Mesendoderm (in vitro differentiated cells): ENCODE data around the gene TTC39A.

Experiments
- DNase-seq: peaks from one replicate; pipeline ENCODE4 v3.0.0; 2013
- H2AK5ac ChIP-seq: 2 replicates; pipeline ENCODE4 v1.6.1; 2013; ENCODE audit warnings: low read length, inconsistent platforms
- H2BK120ac ChIP-seq: 2 replicates; pipeline ENCODE4 v1.6.1; 2013; ENCODE audit warnings: low read depth, mild to moderate bottlenecking, low read length, moderate library complexity, mixed read lengths
- H2BK15ac ChIP-seq: replicated peaks from 2 replicates; pipeline ENCODE4 v1.6.1; 2013; ENCODE audit warnings: low read depth, mild to moderate bottlenecking, moderate library complexity
- H2BK5ac ChIP-seq: 2 replicates; pipeline ENCODE4 v1.6.1; 2013; ENCODE audit warnings: low read length, inconsistent platforms
- H3K18ac ChIP-seq: 2 replicates; pipeline ENCODE4 v1.6.1; 2013; ENCODE audit warnings: mild to moderate bottlenecking, low read length, mixed read lengths
- H3K23ac ChIP-seq: one replicate; pipeline ENCODE4 v1.6.1; 2013; ENCODE audit warnings: low read length
- H3K27ac ChIP-seq: 2 replicates; pipeline ENCODE4 v1.5.1; 2013; ENCODE audit warnings: low read depth, mild to moderate bottlenecking, inconsistent platforms, low read length, moderate library complexity
- H3K27me3 ChIP-seq: 2 replicates; pipeline ENCODE4 v1.6.1; 2013; ENCODE audit warnings: low read length, control low read depth, mild to moderate bottlenecking, inconsistent platforms; ENCODE audit not compliant: insufficient read depth, poor library complexity
- H3K36me3 ChIP-seq: 2 replicates; pipeline ENCODE4 v1.6.1; 2013; ENCODE audit warnings: low read length, inconsistent platforms; ENCODE audit not compliant: control insufficient read depth, insufficient read depth
- H3K4ac ChIP-seq: one replicate; pipeline ENCODE4 v1.6.1; 2013; ENCODE audit warnings: low read depth, mild to moderate bottlenecking, low read length, moderate library complexity
- H3K4me1 ChIP-seq: 2 replicates; pipeline ENCODE4 v1.6.1; 2013; ENCODE audit warnings: low read depth, low read length, inconsistent platforms; ENCODE audit not compliant: control insufficient read depth
- H3K4me2 ChIP-seq: 2 replicates; pipeline ENCODE4 v1.6.1; 2013; ENCODE audit warnings: low read length
- H3K4me3 ChIP-seq: 2 replicates; pipeline ENCODE4 v1.5.1; 2013; ENCODE audit warnings: mild to moderate bottlenecking, low read length
- H3K56ac ChIP-seq: one replicate; pipeline ENCODE4 v1.6.1; 2013; ENCODE audit warnings: low read length
- H3K79me1 ChIP-seq: 2 replicates; pipeline ENCODE4 v1.6.1; 2013; ENCODE audit warnings: low read length, inconsistent platforms
- H3K79me2 ChIP-seq: 2 replicates; pipeline ENCODE4 v1.6.1; 2013; ENCODE audit warnings: mild to moderate bottlenecking, low read length; ENCODE audit not compliant: control insufficient read depth, insufficient read depth
- H3K9ac ChIP-seq: 2 replicates; pipeline ENCODE4 v1.6.1; 2013; ENCODE audit warnings: low read length, inconsistent platforms
- H4K5ac ChIP-seq: one replicate; pipeline ENCODE4 v1.6.1; 2013; ENCODE audit warnings: low read length
- H4K8ac ChIP-seq: one replicate; pipeline ENCODE4 v1.6.1; 2013; ENCODE audit warnings: low read depth, mild to moderate bottlenecking, control low read depth, low read length, moderate library complexity
- WGBS: extraction: QIAGEN DNeasy Blood & Tissue Kit; methylation state at CpG from one replicate; pipeline ENCODE4 v1.1.7; 2013; ENCODE audit warnings: low lambda C conversion rate, missing lambda C conversion rate; ENCODE audit not compliant: insufficient coverage; ENCODE audit errors: extremely low coverage; 5-methylcytosine and 5-hydroxymethylcytosine counted together

Gene TTC39A

DNA sequence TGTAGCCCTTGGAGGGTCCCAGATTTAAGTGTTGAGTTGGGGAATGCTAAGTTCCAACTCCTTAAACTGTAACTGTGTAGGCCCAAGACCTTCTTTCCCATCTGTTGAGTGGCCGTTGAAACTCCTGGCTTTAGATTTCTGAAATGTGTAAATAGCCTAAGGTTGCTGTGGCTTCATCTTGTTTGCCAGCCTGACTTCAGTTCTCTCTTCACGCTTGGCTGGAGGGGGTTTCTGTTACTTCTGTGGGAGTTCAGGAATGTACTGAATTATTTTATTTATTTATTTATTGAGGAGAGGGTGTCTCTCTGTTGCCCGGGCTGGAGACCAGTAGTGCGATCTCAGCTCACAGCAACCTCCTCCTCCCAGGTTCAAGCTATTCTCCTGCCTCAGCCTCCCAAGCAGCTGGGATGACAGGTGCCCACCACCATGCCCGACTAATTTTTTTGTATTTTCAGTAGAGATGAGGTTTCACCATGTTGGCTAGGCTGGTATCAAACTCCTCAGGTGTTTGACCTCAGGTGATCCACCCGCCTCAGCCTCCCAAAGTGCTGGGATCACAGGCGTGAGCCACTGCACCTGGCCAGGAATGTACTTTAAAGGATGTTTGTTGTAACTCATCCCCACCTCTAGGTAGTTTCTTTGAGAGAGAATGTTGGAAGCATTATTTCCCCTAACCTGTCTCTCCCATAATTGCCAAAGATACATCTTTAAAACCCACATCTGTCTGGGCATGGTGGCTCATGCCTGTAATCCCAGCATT lies 5.9 kb downstream of the TTC39A start:
- Histone ChIP-seq H3K18ac (no peak overlapping the region), H4K8ac (no peak overlapping the region), H3K4ac (no peak overlapping the region), H3K27ac (no peak overlapping the region), H3K27me3 (no peaks in the 10 kb centered on the region), H3K36me3 (no peaks in the 10 kb centered on the region), H2BK15ac (no peak overlapping the region), H3K23ac (no peak overlapping the region), H3K79me1 (no peaks in the 10 kb centered on the region), H3K9ac (no peak overlapping the region), H2BK120ac (no peak overlapping the region), H3K4me3 (no peak overlapping the region), H3K4me1 (peaks cover 6% of the 10 kb centered on the region), H3K4me2 (no peak overlapping the region), H3K56ac (no peak overlapping the region), H2AK5ac (no peak overlapping the region), H2BK5ac (no peak overlapping the region), H4K5ac (no peak overlapping the region), H3K79me2 (no peaks in the 10 kb centered on the region)
- no CpG with 5 or more reads among the region's 7 CpGs for WGBS
- no peak for DNase-seq

DNA sequence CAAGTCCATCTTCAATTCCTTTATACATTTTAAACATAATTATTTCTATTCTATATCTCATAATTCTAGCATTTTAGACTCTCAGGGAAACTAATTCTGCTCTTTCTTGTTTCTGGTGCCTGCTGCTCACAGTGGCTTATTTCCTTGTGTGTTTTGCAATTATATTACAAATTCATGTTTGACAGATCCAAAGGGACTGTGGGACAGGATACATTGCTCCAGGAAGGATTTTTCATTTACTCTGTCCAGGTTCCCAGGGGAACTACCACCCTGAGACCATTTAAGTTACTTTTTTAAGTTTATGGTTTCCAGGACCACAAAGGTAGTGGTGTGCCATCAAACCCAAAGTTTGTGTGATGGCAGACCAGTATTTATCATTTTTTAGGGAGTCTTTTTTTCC lies 6.6 kb downstream of the TTC39A start:
- Histone ChIP-seq H2BK120ac (no peak overlapping the region), H3K56ac (no peak overlapping the region), H3K4me3 (no peak overlapping the region), H3K27me3 (no peaks in the 10 kb centered on the region), H2BK5ac (no peak overlapping the region), H3K9ac (no peak overlapping the region), H3K79me2 (no peaks in the 10 kb centered on the region), H3K4me2 (no peak overlapping the region), H3K18ac (no peak overlapping the region), H4K8ac (no peak overlapping the region), H3K4ac (no peak overlapping the region), H3K79me1 (no peaks in the 10 kb centered on the region), H4K5ac (no peak overlapping the region), H2BK15ac (no peak overlapping the region), H3K36me3 (no peaks in the 10 kb centered on the region), H3K27ac (no peak overlapping the region), H3K4me1 (peaks cover 6% of the 10 kb centered on the region), H2AK5ac (no peak overlapping the region), H3K23ac (no peak overlapping the region)
- DNase-seq, result no peak

DNA sequence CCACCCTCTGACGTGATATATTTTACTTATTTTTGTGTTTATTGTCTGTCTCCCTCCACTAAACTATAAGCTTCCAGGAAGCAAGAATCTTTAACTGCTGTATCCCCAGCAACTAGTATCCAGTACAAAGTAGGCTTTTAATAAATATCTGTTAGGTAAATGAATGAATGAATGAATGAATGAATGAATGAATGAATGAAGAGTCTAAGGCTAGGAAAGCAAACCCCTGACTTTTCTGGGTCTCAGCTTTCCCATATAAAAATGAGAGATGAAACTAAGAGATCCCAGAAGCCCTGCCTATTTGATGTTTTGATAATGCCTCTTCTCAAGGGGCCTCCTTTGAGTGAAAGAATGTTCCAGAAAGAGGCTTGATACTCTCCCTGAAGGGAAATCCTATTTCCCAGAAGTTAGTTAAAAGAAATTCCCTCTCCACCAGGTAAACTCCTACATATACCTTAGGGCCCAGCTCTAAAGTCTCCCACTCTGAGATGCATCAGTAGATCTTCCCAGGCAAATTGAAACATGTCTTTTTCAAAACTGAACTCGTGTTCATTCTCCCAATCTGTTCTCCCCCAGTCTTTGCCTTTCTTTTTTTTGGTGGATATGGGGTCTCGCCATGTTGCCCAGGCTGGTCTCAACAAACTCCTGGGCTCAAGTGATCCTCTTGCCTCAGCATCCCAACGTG lies 7.8 kb downstream of the TTC39A start:
- no peak overlapping the region for H3K56ac ChIP-seq
- no peak overlapping the region for H3K23ac ChIP-seq
- H2BK5ac ChIP-seq, result no peak overlapping the region
- H3K4me3 ChIP-seq, result no peak overlapping the region
- no peak overlapping the region for H3K4ac ChIP-seq
- H3K4me2 ChIP-seq, result no peak overlapping the region
- no peak overlapping the region for H3K9ac ChIP-seq
- no peaks in the 10 kb centered on the region for H3K79me2 ChIP-seq
- no peak overlapping the region for H2BK15ac ChIP-seq
- H2BK120ac ChIP-seq, result no peak overlapping the region
- no peak overlapping the region for H4K5ac ChIP-seq
- no peak overlapping the region for H3K18ac ChIP-seq
- WGBS, result no CpG with 5 or more reads among the region's 4 CpGs
- no peak overlapping the region for H4K8ac ChIP-seq
- no peaks in the 10 kb centered on the region for H3K36me3 ChIP-seq
- H2AK5ac ChIP-seq, result no peak overlapping the region
- peaks cover 6% of the 10 kb centered on the region for H3K4me1 ChIP-seq
- H3K27me3 ChIP-seq, result no peaks in the 10 kb centered on the region
- no peak overlapping the region for H3K27ac ChIP-seq
- DNase-seq, result no peak
- no peaks in the 10 kb centered on the region for H3K79me1 ChIP-seq

DNA sequence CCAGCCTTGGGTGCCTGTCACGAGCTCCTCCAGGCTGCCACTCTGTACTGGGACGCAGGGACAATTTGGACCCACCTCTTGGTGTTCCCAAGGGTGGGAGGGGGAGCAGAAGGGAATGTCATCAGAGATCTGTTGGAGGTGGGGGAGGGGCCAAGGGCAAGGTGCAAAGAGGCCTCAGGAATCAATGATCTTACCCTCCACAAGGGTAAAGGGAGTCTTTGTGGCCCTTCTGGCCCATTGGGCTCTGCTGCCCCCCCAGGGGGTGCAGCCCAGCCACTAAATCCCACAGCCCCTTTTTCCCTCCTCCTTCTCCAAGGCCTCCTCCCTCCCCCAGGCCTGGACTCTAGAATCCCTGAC lies 8.5 kb downstream of the TTC39A start:
- no peak for DNase-seq
- H3K27ac ChIP-seq, result no peak overlapping the region

DNA sequence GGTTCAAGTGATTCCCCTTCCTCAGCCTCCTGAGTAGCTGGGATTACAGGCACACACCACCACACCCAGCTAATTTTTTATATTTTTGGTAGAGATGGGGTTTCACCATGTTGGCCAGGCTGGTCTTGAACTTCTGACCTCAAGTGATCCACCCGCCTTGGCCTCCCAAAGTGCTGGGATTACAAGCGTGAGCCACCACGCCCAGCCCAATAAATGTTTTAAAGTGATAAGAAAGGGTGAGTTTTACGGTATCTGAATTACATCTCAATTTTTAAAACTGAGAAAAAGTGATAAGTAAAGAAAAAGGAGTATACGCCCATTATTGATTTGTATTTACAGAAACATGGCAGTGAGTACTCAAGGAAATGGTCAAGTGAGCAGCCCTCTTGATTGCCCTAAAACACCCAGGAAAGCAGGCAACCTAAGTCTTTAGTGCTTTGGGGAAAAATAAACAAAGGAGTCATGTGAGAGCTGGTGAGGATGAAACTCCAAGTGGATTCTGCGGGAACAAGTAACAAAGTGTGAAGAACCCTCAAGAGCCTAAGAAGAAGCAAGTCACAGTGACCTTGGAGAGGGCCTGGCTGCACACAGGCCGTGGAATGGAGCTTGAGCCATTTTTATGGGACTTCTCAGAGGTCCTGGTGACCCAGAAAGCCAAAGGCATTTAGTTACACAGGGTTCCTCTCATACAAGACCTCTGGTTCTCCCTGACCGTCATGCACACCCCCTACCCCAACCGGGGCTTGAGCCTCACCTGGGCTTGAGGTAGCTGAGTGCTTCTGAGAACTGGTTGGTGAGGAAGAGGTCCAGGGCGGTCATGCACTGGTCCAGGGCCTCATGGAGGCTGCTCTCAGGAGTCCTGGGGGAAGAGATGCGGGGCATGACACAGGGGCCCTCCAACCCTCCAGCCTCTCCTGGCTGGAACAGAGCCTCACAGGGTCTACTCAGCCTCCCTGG lies 9.1 kb downstream of the TTC39A start:
- Histone ChIP-seq H2BK15ac (no peak overlapping the region), H3K27me3 (no peaks in the 10 kb centered on the region), H3K27ac (no peak overlapping the region), H4K8ac (no peak overlapping the region), H2BK120ac (no peak overlapping the region), H3K79me2 (no peaks in the 10 kb centered on the region), H3K79me1 (no peaks in the 10 kb centered on the region), H3K36me3 (no peaks in the 10 kb centered on the region), H3K4me2 (no peak overlapping the region), H3K4me1 (peaks cover 4% of the 10 kb centered on the region), H4K5ac (no peak overlapping the region), H3K4ac (no peak overlapping the region), H3K56ac (no peak overlapping the region), H3K18ac (no peak overlapping the region), H3K23ac (no peak overlapping the region), H3K9ac (no peak overlapping the region), H2AK5ac (no peak overlapping the region), H2BK5ac (no peak overlapping the region), H3K4me3 (no peak overlapping the region)
- no peak for DNase-seq
- WGBS, result 100% methylated on average over 1 of the region's 11 CpGs

More for the DNA sequence above, 8.5 kb downstream of the TTC39A start:
- H3K4me3 ChIP-seq, result no peak overlapping the region
- H3K18ac ChIP-seq, result no peak overlapping the region
- no peak overlapping the region for H3K23ac ChIP-seq
- no peak overlapping the region for H2BK15ac ChIP-seq
- no peak overlapping the region for H4K8ac ChIP-seq
- no peak overlapping the region for H2BK120ac ChIP-seq
- H2BK5ac ChIP-seq, result no peak overlapping the region
- WGBS, result no CpG with 5 or more reads among the region's 2 CpGs
- no peak overlapping the region for H3K9ac ChIP-seq
- H3K79me1 ChIP-seq, result no peaks in the 10 kb centered on the region
- H3K27me3 ChIP-seq, result no peaks in the 10 kb centered on the region
- H3K4me1 ChIP-seq, result peaks cover 5% of the 10 kb centered on the region
- H3K36me3 ChIP-seq, result no peaks in the 10 kb centered on the region
- no peak overlapping the region for H3K4me2 ChIP-seq
- H3K4ac ChIP-seq, result no peak overlapping the region
- no peak overlapping the region for H3K56ac ChIP-seq
- H3K79me2 ChIP-seq, result no peaks in the 10 kb centered on the region
- no peak overlapping the region for H4K5ac ChIP-seq
- no peak overlapping the region for H2AK5ac ChIP-seq
